HG03565 (cell line): ENCODE results near the gene PTPRM.

ENCODE experiments used
- ATAC-seq: cut with Tn5 transposase; IDR thresholded peaks from one replicate; pipeline ENCODE4 v1.9.1; 2021; ENCODE audit warnings: mild to moderate bottlenecking, moderate library complexity; ENCODE audit not compliant: unreplicated experiment

Gene PTPRM

DNA sequence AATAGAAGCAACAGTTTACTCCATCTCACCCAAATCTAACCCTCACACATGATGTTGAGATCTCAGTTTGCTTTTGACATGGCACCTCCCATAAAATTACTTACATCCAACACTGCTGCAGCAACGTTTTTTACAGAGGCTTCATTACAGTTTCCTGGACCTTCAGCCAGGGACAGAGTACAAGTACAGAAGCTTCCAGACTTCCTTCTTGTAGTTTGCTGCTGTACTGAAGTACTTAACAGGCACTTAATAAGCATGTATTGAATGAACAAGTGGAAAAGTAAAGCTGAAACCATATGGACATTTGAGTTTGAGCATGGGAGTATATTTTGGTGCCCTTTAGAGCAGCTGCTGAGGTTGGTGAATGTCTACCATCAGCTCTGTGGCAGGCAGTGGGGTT is 514.2 kb downstream of the PTPRM start:
- ATAC-seq = no peak

- ATAC-seq = no peak
Observed at GRCh38 chr18:8081872-8082553, 514.9 kb downstream of the PTPRM start.

DNA sequence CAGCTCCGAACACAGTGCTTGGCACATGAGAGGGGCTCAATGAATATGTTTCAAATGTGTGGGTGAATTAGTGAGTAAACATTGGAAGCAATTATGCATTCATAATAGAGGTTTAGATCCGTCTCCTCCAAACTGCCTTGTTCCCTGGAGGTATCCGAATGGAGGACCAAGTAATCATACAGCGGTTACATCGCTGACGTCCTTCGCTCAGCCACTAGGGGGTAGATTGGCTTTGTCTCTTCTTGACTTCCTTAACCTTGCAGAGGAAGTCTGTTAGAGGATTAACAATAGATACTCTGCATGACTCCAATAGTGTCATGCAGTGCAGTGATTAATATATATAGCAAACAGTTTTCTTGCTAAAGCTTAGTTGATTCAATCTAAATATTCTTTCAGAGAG is 517.0 kb downstream of the PTPRM start:
- ATAC-seq = no peak

- no peak for ATAC-seq
Observed at GRCh38 chr18:8088626-8089025, 521.5 kb downstream of the PTPRM start.

GRCh38 chr18:8091035-8091434 is 523.9 kb downstream of the PTPRM start:
- no peak for ATAC-seq

GRCh38 chr18:8095947-8096570 is 528.9 kb downstream of the PTPRM start:
- ATAC-seq = no peak

DNA sequence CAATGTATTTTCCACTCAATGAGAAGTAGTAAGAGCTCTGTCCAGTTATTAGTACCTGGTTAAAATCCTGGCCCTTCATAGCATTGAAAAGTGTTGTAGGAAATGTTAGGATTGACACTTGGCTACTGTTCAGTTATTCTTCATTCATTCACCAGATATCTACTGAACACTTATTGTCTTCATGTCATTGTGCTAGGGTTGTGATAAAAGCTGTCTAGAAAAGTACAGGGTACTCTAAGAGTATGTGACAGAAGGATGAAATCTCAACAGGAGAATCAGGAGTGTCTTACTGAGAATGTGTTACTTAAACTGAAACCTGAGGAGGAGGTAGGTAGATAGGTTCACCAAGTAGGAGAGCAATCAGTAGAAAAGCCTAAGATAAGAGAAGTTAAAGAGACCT is 530.3 kb downstream of the PTPRM start:
- ATAC-seq = no peak

DNA sequence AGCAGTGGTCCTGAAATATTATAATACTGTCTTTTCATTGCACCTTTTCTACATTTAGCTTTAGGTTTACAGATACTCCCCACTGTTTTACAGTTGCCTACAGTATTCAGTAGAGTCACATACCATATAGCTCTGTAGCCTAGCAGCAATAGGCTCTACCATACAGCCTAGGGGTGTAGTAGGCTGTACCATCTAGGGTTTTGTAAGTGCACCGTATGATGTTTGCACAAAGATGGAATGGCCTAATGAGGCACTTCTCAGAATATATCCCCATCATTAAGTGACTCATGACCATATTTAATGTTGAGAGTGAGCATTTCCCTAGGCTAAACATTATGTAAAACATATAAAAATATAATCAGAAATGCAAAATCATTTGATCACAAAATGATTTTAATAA is 530.8 kb downstream of the PTPRM start:
- no peak for ATAC-seq

- no peak for ATAC-seq
Observed at GRCh38 chr18:8106603-8107002, 539.5 kb downstream of the PTPRM start.

DNA sequence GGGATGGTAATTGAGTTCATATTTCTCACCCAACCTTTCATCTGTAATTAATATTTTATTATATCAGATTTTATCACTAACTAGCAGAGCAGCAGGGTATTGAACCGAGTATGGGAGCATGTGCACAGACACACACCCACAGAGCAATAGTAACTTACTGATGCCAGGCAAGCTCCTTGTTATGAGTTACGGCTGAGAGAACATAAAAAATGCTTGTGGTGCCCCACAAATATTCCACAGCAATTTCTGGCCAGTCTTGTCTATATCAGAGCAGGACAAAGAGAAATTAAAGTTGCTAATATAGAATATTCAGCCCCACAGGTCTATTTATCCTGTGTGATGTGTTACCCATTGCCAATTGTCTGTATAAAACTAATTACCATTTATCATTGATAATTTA is 540.3 kb downstream of the PTPRM start:
- ATAC-seq = no peak

DNA sequence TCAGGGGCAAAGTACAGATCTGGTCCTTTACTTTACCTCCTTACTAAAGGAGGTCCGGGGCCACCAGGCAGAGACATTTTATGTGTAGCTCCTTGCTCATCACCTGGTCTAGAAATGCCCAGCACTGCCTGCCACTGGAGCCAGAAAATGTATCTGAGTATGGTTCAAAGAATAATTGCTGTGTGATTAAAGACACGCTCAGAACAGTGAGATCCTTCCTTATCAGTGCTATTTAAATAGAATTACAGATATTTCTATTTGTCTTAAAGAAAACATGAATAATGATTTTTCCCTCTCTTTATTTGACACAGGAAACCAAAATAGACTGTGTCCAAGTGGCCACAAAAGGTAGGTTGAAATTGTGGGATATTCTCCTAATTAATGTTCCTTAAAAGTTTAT is 547.4 kb downstream of the PTPRM start:
- ATAC-seq = no peak

- ATAC-seq = no peak
Observed at GRCh38 chr18:8116341-8117005, 549.4 kb downstream of the PTPRM start.

DNA sequence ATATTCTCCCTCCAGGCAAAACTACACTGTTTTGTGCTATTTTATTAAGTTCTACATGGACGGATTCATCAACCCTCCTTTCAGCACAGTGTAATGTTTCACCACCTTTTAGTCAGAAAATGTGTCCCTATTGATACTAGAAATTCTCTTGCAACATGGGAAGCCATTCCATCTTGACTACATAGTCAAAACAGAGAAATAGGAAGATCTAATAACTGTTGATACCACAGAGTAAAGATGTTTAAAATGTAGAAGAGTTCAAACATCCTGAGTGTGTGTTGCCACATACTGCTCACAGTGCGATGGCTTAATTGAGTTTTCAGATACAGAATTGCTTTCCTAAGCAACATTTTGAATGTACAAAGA is 549.9 kb downstream of the PTPRM start:
- no peak for ATAC-seq

DNA sequence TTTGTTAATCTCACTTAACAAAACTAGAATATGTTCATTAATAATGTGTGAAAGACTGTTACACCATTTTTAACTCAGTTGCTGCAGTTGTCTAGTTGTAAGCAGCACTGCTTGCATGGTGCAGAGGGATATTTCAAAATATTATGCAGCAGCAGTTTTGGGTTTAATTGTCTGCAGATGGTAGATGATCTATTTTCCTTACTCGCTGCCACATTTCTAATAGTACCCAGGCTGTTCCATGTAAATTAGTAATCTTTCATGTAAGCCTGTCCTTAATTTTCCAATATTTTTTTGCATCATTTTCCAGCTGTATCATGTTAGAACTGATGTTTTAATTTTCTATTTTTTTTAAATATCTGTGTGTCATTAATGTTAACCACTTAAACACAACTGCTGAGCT is 554.0 kb downstream of the PTPRM start:
- ATAC-seq = no peak

DNA sequence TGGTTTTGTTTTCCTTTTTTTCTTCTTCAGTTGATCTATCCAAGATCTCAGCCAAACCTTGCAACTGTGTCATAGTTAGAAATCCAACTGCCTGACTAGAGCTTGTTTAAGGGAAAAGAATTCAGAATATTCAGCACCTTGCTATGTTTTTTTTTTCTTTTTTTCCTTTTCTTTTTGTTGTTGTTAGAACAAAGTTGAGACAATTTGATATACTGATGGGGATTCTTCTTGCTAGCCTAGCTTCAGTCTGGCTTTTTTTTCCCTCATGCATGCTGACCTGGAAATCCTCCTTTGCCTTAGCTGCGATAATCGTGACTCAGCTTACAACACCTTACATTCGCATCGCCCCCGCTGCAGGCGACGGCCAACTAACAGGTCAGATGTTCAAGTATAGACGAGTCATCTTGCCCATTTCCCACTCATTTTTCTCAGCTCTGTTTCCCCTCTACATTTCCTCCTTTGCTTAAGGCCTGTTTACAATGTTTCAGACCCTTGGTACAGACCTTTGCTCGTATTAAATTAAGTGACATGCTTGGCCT is 554.9 kb downstream of the PTPRM start:
- ATAC-seq = no peak

DNA sequence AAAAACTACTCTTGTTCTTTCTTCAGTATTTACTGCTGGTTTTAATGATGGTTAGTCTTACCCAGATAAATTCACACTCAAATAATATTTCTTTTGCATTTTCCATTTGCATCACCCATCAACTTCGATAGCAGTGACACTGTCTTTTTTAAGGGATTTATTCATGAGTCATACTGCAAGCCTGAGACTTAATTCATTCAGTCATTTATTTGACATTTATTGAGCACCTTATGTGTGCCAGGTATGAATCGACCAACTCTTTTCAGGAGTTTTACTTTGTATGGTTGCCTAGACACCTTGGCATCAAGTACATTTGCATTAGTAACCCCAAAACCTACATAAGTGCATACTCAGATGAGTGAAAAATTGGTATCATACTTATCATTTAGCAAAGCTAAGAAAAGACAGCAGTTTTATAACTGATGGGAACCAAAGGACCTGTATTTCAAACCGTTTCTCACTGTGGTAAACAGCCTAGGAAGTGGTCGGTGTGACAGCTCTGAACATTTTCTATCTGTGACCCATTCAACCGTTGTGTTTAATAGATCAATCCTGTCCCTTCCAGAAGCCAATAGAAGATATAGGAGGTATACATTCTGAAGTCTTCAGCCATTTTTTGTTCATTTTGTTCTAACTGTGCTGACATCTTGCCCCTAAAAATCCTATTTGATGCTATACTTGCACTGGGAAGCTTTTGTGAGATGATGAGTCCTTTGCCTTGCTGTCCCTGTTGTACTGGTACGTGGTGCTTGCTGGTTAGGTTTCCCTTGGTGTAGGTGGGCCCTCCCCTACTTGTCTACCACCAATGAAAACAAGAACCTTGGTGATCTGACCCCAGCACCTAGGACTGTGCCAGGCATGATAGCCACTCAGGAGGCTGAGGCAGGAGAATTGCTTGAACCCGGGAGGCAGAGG is 557.4 kb downstream of the PTPRM start:
- ATAC-seq = no peak

DNA sequence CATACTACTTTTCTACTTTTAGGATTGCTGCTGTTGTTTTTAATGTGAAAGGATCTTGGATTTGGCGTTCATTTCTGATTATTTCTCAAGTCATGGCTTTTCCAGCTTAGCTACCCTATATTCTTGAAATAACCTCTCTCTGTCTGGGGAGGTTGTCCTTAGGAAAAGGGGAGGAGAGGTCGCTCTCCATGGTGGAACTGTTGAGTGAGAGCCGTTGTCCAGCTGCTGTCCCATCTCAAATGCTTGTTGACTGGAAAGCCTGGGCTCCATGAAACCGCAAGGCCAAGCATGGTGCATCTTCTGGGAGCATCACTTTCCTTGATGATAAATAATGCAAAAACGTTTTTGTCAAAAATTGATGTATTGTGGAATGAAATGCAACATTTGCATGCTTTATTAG is 563.0 kb downstream of the PTPRM start:
- no peak for ATAC-seq

- ATAC-seq = no peak
Observed at GRCh38 chr18:8133032-8133431, 565.9 kb downstream of the PTPRM start.

DNA sequence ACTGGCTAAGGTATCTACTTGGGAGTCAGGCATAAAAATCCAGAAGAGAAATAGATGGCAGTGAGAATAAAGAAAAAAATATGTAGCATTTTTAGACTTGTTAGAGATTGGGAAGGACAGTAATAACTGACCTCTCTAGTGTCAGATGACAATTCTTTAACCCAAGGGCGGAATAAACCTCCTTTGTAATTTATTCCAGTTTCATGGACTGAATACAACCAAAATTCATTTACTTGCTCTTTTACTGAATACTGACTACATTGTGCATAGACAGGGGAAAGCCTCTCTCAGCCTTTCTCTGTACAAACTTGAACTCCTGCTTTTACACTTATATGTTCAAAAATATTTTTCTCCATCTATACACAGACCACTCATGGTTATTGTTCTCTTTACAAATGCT is 566.8 kb downstream of the PTPRM start:
- no peak for ATAC-seq

DNA sequence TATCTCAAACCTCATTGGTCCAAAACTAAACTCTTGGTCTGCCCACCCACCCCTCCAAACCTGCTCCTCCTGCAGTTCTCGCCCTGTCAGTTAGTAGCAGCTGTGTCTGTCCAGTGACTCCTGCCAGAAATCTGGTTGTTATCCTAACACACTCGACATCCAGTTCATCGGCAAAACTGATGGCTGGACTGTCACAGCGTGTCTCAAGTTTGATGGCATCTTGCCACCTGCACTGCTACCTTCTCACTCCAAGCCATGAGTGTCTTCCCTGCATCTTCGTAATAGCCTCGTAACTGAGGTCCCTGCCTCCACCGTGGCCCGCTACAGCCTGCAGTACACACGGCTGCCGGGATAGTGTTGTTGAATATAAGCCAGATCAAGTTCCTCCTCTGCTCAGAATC is 572.0 kb downstream of the PTPRM start:
- ATAC-seq = no peak

GRCh38 chr18:8139891-8140406 is 572.8 kb downstream of the PTPRM start:
- no peak for ATAC-seq
